BJ (cell line): ENCODE measurements around the gene KDM4B. TPM values are rescaled to one million over a fixed set of nuclear protein-coding genes. Genes with fewer than 3 reads are reported as not detected.

Experiments used
- CTCF ChIA-PET: fragments of 350-600 bp; formaldehyde crosslinking; extraction: SDS; loops from one replicate; lab custom pipeline; 2021; ENCODE audit warnings: antibody characterized with exemption, inconsistent platforms; lab: Yijun Ruan, JAX
- POLR2A ChIA-PET: fragments of 300-600 bp; sonication (Branson Sonifier 250); formaldehyde crosslinking; extraction: SDS; loops from one replicate; lab custom pipeline; 2021; ENCODE audit warnings: antibody characterized with exemption; lab: Charles Lee
- DNase-seq: peaks from one replicate; pipeline ENCODE4 v3.0.0-alpha.2; 2011; ENCODE audit warnings: low read depth
- H3K27me3 ChIP-seq: 2 replicates; pipeline ENCODE4 v1.6.0; 2011; ENCODE audit warnings: low read length; ENCODE audit not compliant: control insufficient read depth, insufficient read depth
- H3K36me3 ChIP-seq: 2 replicates; pipeline ENCODE4 v1.5.1; 2011; ENCODE audit warnings: low read length; ENCODE audit not compliant: control insufficient read depth, insufficient read depth
- H3K4me3 ChIP-seq: 2 replicates; pipeline ENCODE4 v1.5.1; 2011; ENCODE audit warnings: low read depth, mild to moderate bottlenecking, control low read depth, low read length
- CTCF ChIP-seq: IDR thresholded peaks from 2 replicates; pipeline ENCODE4 v1.5.1; 2011; ENCODE audit warnings: low read depth, mild to moderate bottlenecking, control low read depth, inconsistent platforms, low read length, moderate library complexity; ENCODE audit not compliant: insufficient read depth
- polyA plus RNA-seq: library from polyadenylated mRNA; depleted of rRNA; stranded (reverse); fragments of >200 nt; gene quantifications from 2 replicates; pipeline ENCODE4 v1.2.3, GENCODE V29; 2011

KDM4B gene
- polyA plus RNA-seq, 1 experiment, result 15.2 TPM

- peaks cover 11% of the 10 kb centered on the region for H3K36me3 ChIP-seq
- CTCF ChIA-PET, result interaction anchor here (0.7 to 1.1 kb wide), 3 partner anchors 35 to 146 kb away, joined by 3 read pairs; no protein-coding TSS in a partner anchor
These were observed 13.6 kb upstream of the KDM4B start for GRCh38 chr19:4955274-4955673.

GRCh38 chr19:4957981-4958380 is 10.9 kb upstream of the KDM4B start:
- no peak for DNase-seq
- no peak for TF ChIP-seq CTCF
- CTCF ChIA-PET, result interaction anchor here (0.8 to 0.9 kb wide), 2 partner anchors 46 to 87 kb away, joined by 3 to 4 read pairs; no protein-coding TSS in a partner anchor
- Histone ChIP-seq H3K27me3 (no peaks in the 10 kb centered on the region), H3K36me3 (peaks cover 13% of the 10 kb centered on the region), H3K4me3 (no peak overlapping the region)
- POLR2A ChIA-PET, result no interaction called here

More at GRCh38 chr19:4955274-4955673, 13.6 kb upstream of the KDM4B start:
- DNase-seq, result no peak
- no peak overlapping the region for H3K4me3 ChIP-seq
- POLR2A ChIA-PET, result no interaction called here
- H3K27me3 ChIP-seq, result no peaks in the 10 kb centered on the region
- TF ChIP-seq CTCF, result no peak

- Histone ChIP-seq H3K36me3 (peaks cover 5% of the 10 kb centered on the region), H3K27me3 (no peaks in the 10 kb centered on the region), H3K4me3 (no peak overlapping the region)
- no peak for TF ChIP-seq CTCF
- no peak for DNase-seq
- ChIA-PET CTCF (no interaction called here), POLR2A (no interaction called here)
These were observed 6.8 kb upstream of the KDM4B start for GRCh38 chr19:4962085-4962619.

- POLR2A ChIA-PET, result no interaction called here
- Histone ChIP-seq H3K36me3 (peaks cover 1% of the 10 kb centered on the region), H3K4me3 (no peak overlapping the region), H3K27me3 (no peaks in the 10 kb centered on the region)
- TF ChIP-seq CTCF, result no peak
- CTCF ChIA-PET, result interaction anchor here (1.3 kb wide), 1 partner anchor 93 kb away, joined by 3 read pairs; no protein-coding TSS in a partner anchor
- no peak for DNase-seq
These were observed 3.9 kb upstream of the KDM4B start for GRCh38 chr19:4965061-4965460.

- no peak for DNase-seq
- H3K27me3 ChIP-seq, result no peaks in the 10 kb centered on the region
- no peak overlapping the region for H3K4me3 ChIP-seq
- POLR2A ChIA-PET, result no interaction called here
- peaks cover 1% of the 10 kb centered on the region for H3K36me3 ChIP-seq
- CTCF ChIA-PET, result interaction anchor here (1.0 kb wide), 1 partner anchor 157 kb away, joined by 3 read pairs; no protein-coding TSS in a partner anchor
- TF ChIP-seq CTCF, result no peak
These were observed 2.3 kb upstream of the KDM4B start for GRCh38 chr19:4966591-4966990.
